NCI-H345 treated with DMSO at 0.1 percent for 48 hours (cell line): Measurements from ENCODE around the gene DDHD1.

ENCODE experiments used
- DNase-seq: peaks from one replicate; lab custom pipeline; 2025; ENCODE audit not compliant: unreplicated experiment; lab: John Stamatoyannopoulos, UW

The DDHD1 gene

DNA sequence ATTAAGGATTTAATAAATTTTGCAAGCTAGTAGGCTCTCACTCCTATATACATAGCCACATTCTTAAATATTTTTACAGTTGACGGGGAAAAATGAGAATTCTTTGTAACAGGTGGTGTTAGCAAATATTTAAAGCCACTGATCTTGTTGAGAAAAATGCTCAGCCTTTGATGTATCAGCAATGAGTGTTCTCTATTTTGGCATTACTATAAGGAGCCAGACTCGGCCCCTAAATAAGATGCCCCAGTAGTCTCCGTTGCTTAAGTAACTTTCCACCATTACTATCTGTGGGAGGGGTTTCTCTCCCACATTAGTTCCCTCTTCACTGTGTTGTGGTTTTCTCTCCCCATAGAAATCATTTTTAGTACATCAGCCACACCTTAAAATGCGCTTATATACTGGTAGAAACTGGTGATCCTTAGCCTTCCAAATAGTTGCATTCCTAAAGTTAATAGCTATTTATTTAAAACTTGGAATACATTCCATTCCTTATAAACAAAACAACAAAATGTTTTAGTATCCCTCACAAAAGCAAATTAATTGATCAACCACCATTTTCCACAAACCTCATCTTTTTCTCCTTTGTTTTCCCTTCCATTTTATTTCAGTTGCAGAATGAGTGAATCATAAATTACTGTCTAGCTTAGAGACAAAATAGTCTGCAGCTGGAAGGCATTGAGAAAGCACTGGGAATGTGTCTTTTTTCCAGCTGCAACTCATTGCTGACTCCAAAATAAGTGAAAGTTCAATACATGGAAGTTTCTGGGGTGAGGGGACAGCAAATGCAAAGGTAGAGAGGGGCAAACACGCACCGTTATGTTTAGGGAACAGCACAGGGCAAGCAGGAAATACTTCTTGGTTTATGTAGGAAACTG is 117.5 kb downstream of the DDHD1 start:
- no peak for DNase-seq

GRCh38 chr14:53034688-53035230 is 118.4 kb downstream of the DDHD1 start:
- DNase-seq: no peak

- no peak for DNase-seq
Measured at GRCh38 chr14:53034036-53034435, 119.1 kb downstream of the DDHD1 start.

DNA sequence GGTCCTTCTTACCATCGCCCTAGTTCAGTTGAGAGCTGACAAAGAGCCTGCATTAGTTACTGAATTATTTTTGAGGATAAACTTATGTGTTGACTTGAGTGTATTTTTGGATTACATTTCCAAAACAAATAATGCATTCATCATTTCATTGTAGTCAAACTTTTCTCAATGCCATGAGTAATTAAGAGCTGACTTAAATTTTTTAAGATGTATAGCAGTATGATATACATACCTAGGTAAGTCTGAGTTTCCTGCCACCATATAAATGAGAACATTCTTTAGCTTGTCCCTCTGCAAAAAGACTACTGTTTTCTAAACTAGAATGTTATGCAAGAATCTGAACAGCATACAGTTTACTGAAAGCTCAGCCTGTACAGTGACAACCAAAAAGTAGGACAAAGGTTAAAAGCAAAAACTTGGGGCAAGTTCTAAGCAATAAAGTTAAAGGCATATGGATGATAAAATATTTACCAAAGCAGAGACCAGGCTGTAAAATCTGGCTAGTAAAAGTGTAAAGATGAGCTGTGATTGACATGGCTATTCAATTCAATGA is 120.2 kb downstream of the DDHD1 start:
- DNase-seq: no peak

GRCh38 chr14:53032161-53032803 is 120.8 kb downstream of the DDHD1 start:
- DNase-seq: no peak

DNA sequence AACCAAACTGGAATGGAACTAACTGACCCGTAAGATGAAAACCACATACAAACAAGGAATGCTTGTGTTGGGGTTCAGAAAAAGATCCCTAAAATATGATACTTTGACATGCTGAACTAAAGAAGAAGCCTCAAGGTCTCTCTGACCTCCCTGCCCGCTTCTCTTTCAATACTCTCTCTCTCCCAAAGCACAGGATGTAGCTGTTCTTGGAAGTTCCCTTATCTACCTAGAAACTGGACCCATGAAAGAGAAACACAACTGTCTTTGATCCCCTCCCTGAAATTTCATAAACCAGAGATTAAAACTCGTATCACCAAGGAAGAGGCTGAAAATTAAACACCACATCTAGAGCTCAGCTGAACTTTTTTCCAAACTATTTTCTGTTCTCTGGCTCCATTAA is 125.6 kb downstream of the DDHD1 start:
- DNase-seq: no peak

DNA sequence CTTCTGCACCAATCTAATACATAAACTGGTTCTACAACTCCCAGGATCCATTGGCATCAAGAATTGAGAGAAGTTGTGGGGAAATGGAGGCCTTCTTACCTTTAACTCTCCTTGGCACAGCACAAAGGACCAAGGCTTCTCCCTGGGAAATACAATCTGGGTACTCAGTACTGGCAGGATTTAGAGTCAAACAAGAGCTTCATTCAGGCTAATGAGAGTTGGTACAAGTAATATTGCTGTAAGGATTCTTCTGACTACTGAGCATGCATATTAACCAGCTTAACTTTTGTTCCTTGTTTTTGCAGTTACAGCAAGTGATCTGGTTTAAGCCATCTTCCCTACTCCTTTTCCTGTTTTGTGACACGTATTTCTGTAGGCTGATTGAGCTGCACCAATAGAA is 126.1 kb downstream of the DDHD1 start:
- DNase-seq: no peak

GRCh38 chr14:53023325-53023724 is 129.8 kb downstream of the DDHD1 start:
- DNase-seq: no peak

GRCh38 chr14:53022593-53022992 is 130.5 kb downstream of the DDHD1 start:
- no peak for DNase-seq

- DNase-seq: no peak
Measured at GRCh38 chr14:53020193-53020932, 132.8 kb downstream of the DDHD1 start.

GRCh38 chr14:53019406-53019805 is 133.7 kb downstream of the DDHD1 start:
- no peak for DNase-seq

- no peak for DNase-seq
Measured at GRCh38 chr14:53017837-53018236, 135.3 kb downstream of the DDHD1 start.

DNA sequence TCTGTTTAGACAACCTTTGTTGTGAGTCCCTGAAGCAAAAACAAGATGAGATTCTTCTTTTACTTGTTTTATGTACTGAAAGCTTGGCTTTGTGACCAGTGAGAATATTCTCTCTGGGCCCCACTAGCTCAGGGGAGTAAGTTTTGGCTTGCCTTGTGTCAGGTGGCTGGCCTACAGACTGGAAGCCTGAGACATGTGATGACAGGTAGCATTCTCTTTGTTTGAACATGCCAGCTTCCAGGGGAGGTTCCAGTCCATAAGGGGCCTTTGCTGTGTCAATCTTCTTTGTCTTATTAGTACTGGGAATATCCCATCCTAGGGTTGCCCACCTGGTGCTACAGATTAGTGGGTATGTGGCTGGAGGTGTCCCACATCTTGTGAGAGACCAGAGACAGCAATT is 136.2 kb downstream of the DDHD1 start:
- DNase-seq: no peak

DNA sequence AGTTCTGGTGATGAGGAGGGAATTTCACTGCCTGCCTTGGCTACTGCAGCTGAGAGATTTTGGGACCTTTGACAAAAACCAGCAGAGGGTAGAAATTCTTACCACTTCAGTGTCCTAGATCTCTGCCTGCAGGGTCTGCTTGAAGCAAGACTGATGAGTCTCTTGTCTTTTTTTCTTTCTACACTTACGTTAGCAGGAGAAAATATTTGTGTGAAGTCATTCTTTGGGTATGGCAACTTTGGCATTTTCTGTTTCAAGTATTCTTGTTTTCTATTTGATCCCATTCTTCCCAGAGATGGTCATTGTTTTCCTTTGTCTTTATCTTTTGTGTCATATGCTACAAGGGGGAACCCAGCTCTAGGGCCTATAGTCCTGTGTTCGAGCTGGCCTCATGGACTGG is 136.6 kb downstream of the DDHD1 start:
- DNase-seq: no peak

DNA sequence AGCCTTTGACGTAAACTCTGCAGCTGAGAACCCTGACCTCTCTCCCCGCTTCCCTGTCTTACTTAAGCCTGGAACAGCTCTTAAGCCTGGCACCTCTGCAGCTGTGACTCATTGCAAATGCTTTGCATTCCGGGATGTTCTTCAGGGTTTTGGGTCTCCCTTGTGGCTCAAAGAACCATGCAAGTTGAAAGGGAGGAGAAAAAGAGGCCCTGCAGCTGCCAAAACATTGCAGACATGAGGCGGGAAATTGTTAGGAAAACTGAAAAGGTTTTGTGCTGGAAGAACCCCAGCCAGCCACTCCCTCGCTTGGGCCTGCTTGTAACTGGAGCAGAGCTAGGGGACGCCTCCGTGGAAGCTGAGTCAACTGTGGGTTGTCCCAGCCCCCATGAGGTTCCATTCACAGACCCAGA is 142.1 kb downstream of the DDHD1 start:
- no peak for DNase-seq

DNA sequence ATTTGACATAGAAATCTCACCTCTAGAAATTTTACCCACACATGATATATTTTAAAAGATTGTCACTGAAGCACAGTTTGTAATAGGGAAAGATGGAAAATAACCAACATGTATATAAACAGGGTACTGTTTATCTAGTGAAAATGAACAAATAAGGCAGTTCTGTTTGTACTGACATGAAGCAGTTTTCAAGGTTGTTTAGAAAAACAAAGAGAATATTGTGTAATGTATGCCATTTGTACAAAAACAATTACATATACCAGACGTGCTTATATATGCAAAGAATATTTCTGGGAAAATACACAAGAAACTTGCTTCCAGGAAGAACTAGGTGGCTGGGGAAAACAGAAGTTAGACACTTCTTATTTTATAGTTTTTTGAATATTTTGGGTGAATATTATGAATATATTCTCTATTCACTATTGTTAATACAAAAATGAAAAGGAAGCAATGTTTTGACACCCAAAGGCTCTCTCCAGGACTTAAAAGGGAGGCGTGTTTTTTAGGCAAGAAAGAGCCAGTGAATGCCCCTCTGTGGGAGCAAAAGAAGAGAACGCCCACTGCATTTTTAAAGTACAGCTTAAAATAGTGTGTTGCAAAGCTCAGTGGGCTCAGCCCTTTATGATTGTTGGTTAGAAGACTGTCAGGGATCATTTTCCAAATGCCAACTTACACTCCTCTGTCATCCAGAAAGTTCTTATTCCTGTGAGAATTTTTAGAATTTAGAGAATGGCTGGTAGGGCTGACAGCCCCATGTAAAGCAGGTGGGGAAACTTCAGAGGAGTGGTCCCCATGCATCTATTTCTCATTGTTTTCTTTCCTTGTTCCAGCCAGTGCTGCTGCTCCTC is 142.7 kb downstream of the DDHD1 start:
- DNase-seq: no peak

GRCh38 chr14:53006931-53007562 is 146.1 kb downstream of the DDHD1 start:
- no peak for DNase-seq

- DNase-seq: no peak
Measured at GRCh38 chr14:53004976-53005375, 148.1 kb downstream of the DDHD1 start.

DNA sequence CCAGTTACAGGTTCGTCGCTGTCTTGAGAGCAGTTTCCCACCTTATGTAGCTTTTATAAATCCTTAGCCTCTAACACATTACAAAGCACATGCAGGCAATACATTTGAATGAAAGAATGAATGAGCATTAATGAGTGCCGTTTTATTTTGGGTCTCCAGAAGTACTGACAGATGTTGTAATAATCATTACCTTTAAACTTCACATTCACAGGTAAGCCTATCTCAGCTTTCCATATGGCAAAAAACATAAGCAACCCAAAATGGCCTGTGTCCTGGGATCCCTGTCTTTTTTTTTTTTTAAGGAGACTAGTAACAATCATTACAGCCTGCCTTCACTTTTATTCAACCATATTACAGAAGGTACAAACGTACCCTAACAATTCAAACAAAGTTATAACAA is 149.3 kb downstream of the DDHD1 start:
- no peak for DNase-seq

DNA sequence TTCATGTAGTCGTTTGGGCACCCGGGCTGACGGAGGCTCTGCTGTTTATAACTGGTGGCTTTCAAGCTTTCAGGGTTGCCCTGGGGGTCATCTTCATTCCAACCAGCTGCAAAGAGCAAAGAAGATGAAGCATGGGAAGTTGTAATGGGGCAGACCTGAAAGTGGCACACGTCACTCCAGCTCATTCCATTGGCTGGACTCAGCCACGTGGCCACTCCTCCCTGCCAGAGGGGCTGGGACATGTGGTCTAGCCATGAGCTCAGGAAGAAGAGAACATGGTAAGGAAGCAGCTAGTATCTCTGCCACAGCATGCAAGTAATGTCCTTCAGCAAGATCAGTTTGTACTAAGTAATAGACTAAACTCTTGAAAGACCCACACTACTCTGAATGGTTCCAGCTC is 150.5 kb downstream of the DDHD1 start:
- no peak for DNase-seq
